Mucosa of descending colon (tissue), 3 donors: Measurements from ENCODE around the gene TSPAN3. TPM values are rescaled to one million over a fixed set of nuclear protein-coding genes. Genes with fewer than 3 reads are reported as not detected.

Experiments
- ATAC-seq: fragments of 200-7000 bp; cut with Tn5 transposase; one replicate; pipeline ENCODE4 v1.9.1; 2020; ENCODE audit warnings: mild to moderate bottlenecking, moderate library complexity
- DNase-seq, 3 donors: peaks; one replicate each; pipeline ENCODE4 v3.0.0-alpha.2; 2020
- H3K36me3 ChIP-seq: fragments of 200-600 bp; one replicate; pipeline ENCODE4 v1.8.0; 2021; ENCODE audit warnings: low read depth, mild to moderate bottlenecking
- H3K4me1 ChIP-seq: fragments of 200-600 bp; one replicate; pipeline ENCODE4 v1.8.0; 2021; ENCODE audit warnings: low read depth, mild to moderate bottlenecking
- H3K4me3 ChIP-seq: fragments of 200-600 bp; one replicate; pipeline ENCODE4 v1.8.0; 2021; ENCODE audit warnings: mild to moderate bottlenecking
- H3K9me3 ChIP-seq: fragments of 200-600 bp; one replicate; pipeline ENCODE4 v1.8.0; 2021; ENCODE audit warnings: mild to moderate bottlenecking
- intact Hi-C, 2 donors: fragments of 100-400 bp; cut with DNase I in 1 of 2; cut with micrococcal nuclease in 1 of 2; formaldehyde crosslinking; loops; one replicate each; pipeline versions ENCODE4 v1.11.0 to v1.11.1; 2022; cut with DNase I, micrococcal nuclease
- total RNA-seq, 3 donors: library from RNA; stranded (reverse); fragmentation: NEBNext Ultra II Directional in 2 of 3; extraction: Animal tissue kit (Norgen Biotek cat#: 25700) in 2 of 3; gene quantifications; one replicate each; pipeline versions ENCODE4 v1.2.1 to v1.2.4, GENCODE V29; 2021 to 2023
- TF ChIP-seq, protein P1 (sequence below): fragments of 200-600 bp; IDR thresholded peaks from one replicate; pipeline ENCODE4 v1.8.0; 2022; ENCODE audit warnings: antibody characterized with exemption, mild to moderate bottlenecking
- donor health status: DM: no; HTN: no; CAD: no; lungs with moderate emphysema.
- donor health status: DM: no; HTN: no; CAD: no.
- donor health status: DM: no; HTN: yes; CAD: no.

Gene TSPAN3
- total RNA-seq, 3 donors from 2014 or later = 419 to 945 (median 666) TPM

DNA sequence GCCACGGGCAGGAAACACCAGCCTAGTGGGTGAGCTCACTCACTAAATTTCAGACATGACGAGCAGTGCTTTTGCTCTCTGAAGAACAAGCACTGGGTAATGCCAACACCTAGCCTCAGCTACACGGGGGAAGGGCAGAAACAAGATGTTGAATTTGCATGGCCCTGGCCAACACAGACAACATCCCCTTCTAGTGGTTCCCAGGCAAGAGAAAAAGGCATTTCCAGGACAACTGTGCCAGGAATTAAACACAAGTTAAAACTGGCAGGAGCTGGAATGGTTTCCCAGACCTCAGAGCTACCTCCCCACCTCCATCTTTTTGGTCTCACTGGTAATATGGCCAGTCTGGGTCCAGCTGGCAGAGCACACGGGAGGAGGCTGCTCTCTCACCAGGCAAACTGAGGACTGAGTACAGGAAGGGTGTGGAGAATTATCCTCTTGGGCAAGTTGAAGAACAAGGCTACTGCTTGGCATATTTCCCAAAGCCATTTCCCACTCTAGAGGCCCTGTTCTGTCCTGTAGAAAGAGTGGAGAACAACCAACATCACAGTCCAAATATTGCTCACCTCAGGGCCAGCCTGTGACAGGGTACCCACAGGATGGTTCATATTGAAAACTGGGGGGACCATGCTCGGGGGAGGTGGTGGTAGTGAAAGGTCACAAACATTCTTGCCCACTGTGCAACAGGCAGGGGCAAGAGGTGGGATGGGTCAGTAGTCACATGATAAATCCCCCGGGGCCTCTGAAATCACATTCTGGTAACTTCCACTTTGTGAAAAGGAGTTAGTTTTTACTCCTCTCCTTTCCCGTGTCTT lies 26.5 kb downstream of the TSPAN3 start:
- intact Hi-C loops = no loop called here
- Histone ChIP-seq H3K36me3 (no peaks in the 10 kb centered on the region), H3K4me1 (peaks cover 5% of the 10 kb centered on the region), H3K9me3 (no peaks in the 10 kb centered on the region), H3K4me3 (no peak overlapping the region)
- peak; percentile 31 for ATAC-seq
- TF ChIP-seq, protein P1, sequence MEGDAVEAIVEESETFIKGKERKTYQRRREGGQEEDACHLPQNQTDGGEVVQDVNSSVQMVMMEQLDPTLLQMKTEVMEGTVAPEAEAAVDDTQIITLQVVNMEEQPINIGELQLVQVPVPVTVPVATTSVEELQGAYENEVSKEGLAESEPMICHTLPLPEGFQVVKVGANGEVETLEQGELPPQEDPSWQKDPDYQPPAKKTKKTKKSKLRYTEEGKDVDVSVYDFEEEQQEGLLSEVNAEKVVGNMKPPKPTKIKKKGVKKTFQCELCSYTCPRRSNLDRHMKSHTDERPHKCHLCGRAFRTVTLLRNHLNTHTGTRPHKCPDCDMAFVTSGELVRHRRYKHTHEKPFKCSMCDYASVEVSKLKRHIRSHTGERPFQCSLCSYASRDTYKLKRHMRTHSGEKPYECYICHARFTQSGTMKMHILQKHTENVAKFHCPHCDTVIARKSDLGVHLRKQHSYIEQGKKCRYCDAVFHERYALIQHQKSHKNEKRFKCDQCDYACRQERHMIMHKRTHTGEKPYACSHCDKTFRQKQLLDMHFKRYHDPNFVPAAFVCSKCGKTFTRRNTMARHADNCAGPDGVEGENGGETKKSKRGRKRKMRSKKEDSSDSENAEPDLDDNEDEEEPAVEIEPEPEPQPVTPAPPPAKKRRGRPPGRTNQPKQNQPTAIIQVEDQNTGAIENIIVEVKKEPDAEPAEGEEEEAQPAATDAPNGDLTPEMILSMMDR = no peak
- no peak for DNase-seq

DNA sequence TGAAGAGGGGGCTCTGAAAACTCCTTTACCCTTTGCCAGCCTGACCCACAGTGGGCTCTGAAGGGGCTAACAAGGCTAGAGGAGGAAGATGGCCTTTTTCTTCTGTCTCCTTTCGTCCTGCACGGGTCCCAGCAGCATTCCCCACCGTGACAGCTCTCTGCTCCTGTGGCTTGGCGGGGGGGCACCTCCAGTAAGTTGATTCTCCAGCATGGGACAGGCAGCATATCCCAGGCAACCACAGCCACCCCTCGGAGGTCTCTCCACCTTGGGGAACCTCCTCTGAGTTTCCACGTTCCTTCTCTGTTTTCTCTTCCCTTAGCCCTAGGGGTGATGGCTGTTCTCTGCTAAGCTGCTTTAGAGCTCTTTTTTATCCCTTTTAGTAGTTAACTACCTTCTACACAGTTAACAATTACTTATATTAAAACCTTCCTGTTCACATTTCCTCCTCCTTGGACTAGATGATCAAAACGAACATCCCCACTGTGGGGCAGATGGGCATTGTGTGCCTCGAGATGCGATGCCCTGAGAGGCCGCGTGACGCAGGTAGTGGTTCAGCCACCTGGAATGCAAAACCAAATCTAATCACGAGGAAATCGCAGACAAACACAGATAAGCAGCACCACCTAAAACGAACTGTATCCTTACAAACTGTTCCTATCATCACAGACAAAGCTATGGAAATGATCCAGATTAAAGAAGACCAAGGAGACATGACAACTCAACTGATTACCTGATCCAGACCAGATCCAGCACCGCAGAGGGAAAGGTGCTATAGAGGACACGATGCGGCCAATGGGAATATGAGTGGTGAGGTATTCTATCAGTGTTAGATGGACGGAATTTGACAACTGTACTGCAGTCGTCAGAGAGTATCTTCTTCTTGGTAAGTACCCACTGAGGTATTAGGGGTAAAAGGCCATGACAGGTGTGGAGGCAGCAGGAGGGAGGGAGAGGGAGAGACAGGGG lies 27.7 kb downstream of the TSPAN3 start:
- Histone ChIP-seq H3K9me3 (no peaks in the 10 kb centered on the region), H3K4me1 (peaks cover 5% of the 10 kb centered on the region), H3K36me3 (no peaks in the 10 kb centered on the region), H3K4me3 (no peak overlapping the region)
- intact Hi-C loops = no loop called here
- TF ChIP-seq, protein P1 = no peak
- ATAC-seq (no peak), DNase-seq (no peak)

DNA sequence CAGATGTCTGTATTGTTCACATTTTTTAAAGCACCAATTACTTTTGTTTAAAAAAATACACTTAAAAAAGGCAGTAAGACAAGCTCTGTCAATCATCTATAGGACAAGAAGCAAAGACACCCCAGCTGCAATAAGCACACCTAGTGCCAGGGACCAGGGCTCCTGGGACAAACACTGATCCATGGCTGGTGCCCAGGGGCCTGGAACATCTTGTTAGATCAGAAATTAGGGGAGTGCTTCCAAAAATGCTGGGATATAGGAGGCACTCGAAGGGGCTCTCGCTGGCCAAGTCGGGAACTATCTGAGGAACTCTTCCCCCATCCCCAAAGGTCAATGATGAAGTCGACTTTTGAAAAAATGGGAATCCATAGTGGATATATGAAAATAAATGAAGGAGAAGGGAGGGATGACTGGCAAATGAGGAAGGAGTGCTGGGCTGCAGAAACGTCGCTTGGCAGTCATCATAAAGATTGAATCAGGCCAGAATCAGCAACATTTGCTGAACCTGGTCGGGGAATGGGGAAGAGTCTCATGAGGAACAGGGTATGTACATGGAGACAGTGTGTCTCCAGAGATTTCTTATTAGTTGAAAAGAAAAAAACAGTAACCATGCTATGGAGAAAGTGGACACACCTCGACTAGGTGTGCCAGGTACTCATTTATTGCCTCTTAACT lies 28.5 kb downstream of the TSPAN3 start:
- TF ChIP-seq, protein P1 = no peak
- H3K36me3 ChIP-seq = no peaks in the 10 kb centered on the region
- peaks cover 5% of the 10 kb centered on the region for H3K4me1 ChIP-seq
- no peak for ATAC-seq
- H3K9me3 ChIP-seq = no peaks in the 10 kb centered on the region
- intact Hi-C loops = no loop called here
- DNase-seq = no peak
- H3K4me3 ChIP-seq = no peak overlapping the region

DNA sequence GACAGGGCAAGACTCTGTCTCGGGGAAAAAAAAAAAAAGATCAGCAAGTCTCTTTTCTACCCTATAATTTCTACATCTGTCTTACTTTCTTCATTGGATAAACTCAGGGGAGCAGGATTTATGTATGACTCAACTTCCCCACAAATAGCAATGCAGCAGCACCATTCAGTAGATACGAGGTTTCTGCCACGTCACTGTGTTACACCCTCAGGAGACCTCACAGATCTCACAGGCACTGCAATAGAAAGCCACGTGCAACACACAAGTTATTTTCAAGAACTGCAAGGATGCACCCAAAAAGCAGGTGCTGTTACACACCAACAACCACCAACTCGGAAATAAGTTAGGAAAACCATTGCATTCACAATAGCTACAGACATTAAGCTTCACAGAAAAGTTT lies 30.2 kb downstream of the TSPAN3 start:
- DNase-seq (no peak), ATAC-seq (no peak)
- Histone ChIP-seq H3K4me1 (peaks cover 5% of the 10 kb centered on the region), H3K9me3 (no peaks in the 10 kb centered on the region), H3K36me3 (no peaks in the 10 kb centered on the region), H3K4me3 (no peak overlapping the region)
- TF ChIP-seq, protein P1 = no peak
- intact Hi-C loops = no loop called here

DNA sequence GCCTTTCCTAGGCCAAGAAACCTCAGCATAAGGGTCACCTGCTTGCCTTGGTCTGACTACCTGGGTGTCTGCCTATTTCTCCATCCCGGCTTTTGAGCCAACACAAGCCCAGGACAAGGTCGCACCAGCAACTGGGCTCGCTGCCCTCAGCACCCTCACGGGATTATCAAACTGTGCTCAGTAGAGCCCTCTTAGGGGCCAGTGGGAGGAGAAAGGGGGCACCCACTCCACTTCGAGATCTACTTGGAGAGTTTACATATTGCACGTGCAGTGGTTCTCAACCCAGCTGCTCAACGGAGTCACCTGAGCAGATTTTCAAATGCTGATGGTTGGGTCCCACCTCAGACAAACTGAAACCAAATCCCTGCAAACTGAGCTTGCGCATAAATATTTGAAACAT lies 31.1 kb downstream of the TSPAN3 start:
- H3K4me3 ChIP-seq = no peak overlapping the region
- ATAC-seq = no peak
- intact Hi-C loops = no loop called here
- no peak for DNase-seq
- no peaks in the 10 kb centered on the region for H3K36me3 ChIP-seq
- TF ChIP-seq, protein P1 = no peak
- peaks cover 5% of the 10 kb centered on the region for H3K4me1 ChIP-seq
- no peaks in the 10 kb centered on the region for H3K9me3 ChIP-seq
